Glutamatergic neuron (in vitro differentiated cells): ENCODE measurements around the gene PARVB. TPM values are rescaled to one million over a fixed set of nuclear protein-coding genes. Genes with fewer than 3 reads are reported as not detected.

Experiments used
- DNase-seq: peaks from one replicate; pipeline ENCODE4 v3.0.0; 2022
- H3K27ac Mint-ChIP-seq: one replicate; pipeline ENCODE4 v1.8.0; 2020; ENCODE audit warnings: mild to moderate bottlenecking, mixed read lengths, inconsistent platforms; ENCODE audit not compliant: unreplicated experiment
- H3K27me3 Mint-ChIP-seq: one replicate; pipeline ENCODE4 v1.8.0; 2020; ENCODE audit warnings: mild to moderate bottlenecking, moderate library complexity, mixed read lengths, inconsistent platforms; ENCODE audit not compliant: unreplicated experiment
- H3K36me3 Mint-ChIP-seq: one replicate; pipeline ENCODE4 v1.8.0; 2020; ENCODE audit warnings: mild to moderate bottlenecking, mixed read lengths, inconsistent platforms; ENCODE audit not compliant: unreplicated experiment
- H3K4me1 Mint-ChIP-seq: one replicate; pipeline ENCODE4 v1.8.0; 2020; ENCODE audit warnings: mild to moderate bottlenecking, low read depth, mixed read lengths, inconsistent platforms; ENCODE audit not compliant: unreplicated experiment
- H3K4me3 Mint-ChIP-seq: one replicate; pipeline ENCODE4 v1.8.0; 2020; ENCODE audit warnings: mild to moderate bottlenecking, mixed read lengths, inconsistent platforms; ENCODE audit not compliant: unreplicated experiment
- H3K9me3 Mint-ChIP-seq: one replicate; pipeline ENCODE4 v1.8.0; 2020; ENCODE audit warnings: mild to moderate bottlenecking, moderate library complexity, mixed read lengths, inconsistent platforms; ENCODE audit not compliant: unreplicated experiment
- total RNA-seq: library from RNA; stranded (reverse); fragmentation: NEBNext Ultra II Directional; extraction: Animal tissue kit (Norgen Biotek cat#: 25700); gene quantifications from one replicate; pipeline ENCODE4 v1.2.1, GENCODE V29; 2021; ENCODE audit not compliant: unreplicated experiment
- TF ChIP-seq, protein P1 (sequence below): fragments of 200-600 bp; sonication (generic); IDR thresholded peaks from one replicate; pipeline ENCODE4 v1.5.0; 2021; ENCODE audit not compliant: partially characterized antibody, unreplicated experiment

PARVB gene
- total RNA-seq, 1 donor from 2014 or later = 7.7 TPM

DNA sequence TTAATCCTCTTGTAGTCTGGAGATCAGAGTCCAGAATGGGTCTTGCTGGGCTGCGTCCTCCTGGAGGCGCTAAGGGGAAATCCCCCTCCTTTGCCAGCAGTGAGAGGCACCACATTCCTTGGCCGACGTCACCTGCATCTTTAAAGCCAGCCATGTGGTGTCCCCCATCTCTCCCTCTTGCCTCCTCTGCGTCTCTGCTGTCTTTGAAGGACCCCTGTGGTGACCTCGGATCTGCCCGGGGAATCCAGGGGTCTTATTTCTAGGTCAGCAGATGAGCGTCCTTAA, 27.2 kb upstream of the PARVB start:
- TF ChIP-seq, protein P1, sequence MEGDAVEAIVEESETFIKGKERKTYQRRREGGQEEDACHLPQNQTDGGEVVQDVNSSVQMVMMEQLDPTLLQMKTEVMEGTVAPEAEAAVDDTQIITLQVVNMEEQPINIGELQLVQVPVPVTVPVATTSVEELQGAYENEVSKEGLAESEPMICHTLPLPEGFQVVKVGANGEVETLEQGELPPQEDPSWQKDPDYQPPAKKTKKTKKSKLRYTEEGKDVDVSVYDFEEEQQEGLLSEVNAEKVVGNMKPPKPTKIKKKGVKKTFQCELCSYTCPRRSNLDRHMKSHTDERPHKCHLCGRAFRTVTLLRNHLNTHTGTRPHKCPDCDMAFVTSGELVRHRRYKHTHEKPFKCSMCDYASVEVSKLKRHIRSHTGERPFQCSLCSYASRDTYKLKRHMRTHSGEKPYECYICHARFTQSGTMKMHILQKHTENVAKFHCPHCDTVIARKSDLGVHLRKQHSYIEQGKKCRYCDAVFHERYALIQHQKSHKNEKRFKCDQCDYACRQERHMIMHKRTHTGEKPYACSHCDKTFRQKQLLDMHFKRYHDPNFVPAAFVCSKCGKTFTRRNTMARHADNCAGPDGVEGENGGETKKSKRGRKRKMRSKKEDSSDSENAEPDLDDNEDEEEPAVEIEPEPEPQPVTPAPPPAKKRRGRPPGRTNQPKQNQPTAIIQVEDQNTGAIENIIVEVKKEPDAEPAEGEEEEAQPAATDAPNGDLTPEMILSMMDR = no peak
- no peaks in the 10 kb centered on the region for H3K9me3 Mint-ChIP-seq
- peaks cover 15% of the 10 kb centered on the region for H3K4me1 Mint-ChIP-seq
- no peaks in the 10 kb centered on the region for H3K27me3 Mint-ChIP-seq
- H3K4me3 Mint-ChIP-seq = no peak overlapping the region
- H3K27ac Mint-ChIP-seq = no peak overlapping the region
- DNase-seq = no peak
- no peaks in the 10 kb centered on the region for H3K36me3 Mint-ChIP-seq

- Mint-ChIP-seq H3K27me3 (no peaks in the 10 kb centered on the region), H3K4me3 (no peak overlapping the region), H3K4me1 (peaks cover 3% of the 10 kb centered on the region), H3K9me3 (no peaks in the 10 kb centered on the region), H3K36me3 (no peaks in the 10 kb centered on the region), H3K27ac (peak overlapping the region; percentile 24)
- TF ChIP-seq, protein P1 = no peak
- no peak for DNase-seq
These were observed 25.3 kb upstream of the PARVB start for GRCh38 chr22:43998679-43999264.

- TF ChIP-seq, protein P1 = no peak
- Mint-ChIP-seq H3K27ac (no peak overlapping the region), H3K36me3 (no peaks in the 10 kb centered on the region), H3K4me3 (no peak overlapping the region), H3K27me3 (no peaks in the 10 kb centered on the region), H3K9me3 (no peaks in the 10 kb centered on the region), H3K4me1 (no peaks in the 10 kb centered on the region)
- DNase-seq = no peak
These were observed 24.7 kb upstream of the PARVB start for GRCh38 chr22:43999378-43999777.

- Mint-ChIP-seq H3K4me1 (no peaks in the 10 kb centered on the region), H3K36me3 (no peaks in the 10 kb centered on the region), H3K27ac (no peak overlapping the region), H3K4me3 (no peak overlapping the region), H3K9me3 (no peaks in the 10 kb centered on the region), H3K27me3 (no peaks in the 10 kb centered on the region)
- no peak for DNase-seq
- TF ChIP-seq, protein P1 = no peak
These were observed 24.0 kb upstream of the PARVB start for GRCh38 chr22:44000123-44000522.

GRCh38 chr22:44001521-44001920, 22.6 kb upstream of the PARVB start:
- Mint-ChIP-seq H3K27me3 (no peaks in the 10 kb centered on the region), H3K9me3 (no peaks in the 10 kb centered on the region), H3K27ac (no peak overlapping the region), H3K4me1 (no peaks in the 10 kb centered on the region), H3K4me3 (no peak overlapping the region), H3K36me3 (no peaks in the 10 kb centered on the region)
- TF ChIP-seq, protein P1 = no peak
- DNase-seq = no peak
